ENCODE data around the gene SURF2. TPM values are rescaled to one million over a fixed set of nuclear protein-coding genes. Genes with fewer than 3 reads are reported as not detected.

The SURF2 gene
- total and polyA plus RNA-seq, 9 of the 15 experiments (the other 6 are each of a cell fraction or from before 2014, with no cell fraction given) = 5.5 to 82.5 (median 21.3) TPM

DNA sequence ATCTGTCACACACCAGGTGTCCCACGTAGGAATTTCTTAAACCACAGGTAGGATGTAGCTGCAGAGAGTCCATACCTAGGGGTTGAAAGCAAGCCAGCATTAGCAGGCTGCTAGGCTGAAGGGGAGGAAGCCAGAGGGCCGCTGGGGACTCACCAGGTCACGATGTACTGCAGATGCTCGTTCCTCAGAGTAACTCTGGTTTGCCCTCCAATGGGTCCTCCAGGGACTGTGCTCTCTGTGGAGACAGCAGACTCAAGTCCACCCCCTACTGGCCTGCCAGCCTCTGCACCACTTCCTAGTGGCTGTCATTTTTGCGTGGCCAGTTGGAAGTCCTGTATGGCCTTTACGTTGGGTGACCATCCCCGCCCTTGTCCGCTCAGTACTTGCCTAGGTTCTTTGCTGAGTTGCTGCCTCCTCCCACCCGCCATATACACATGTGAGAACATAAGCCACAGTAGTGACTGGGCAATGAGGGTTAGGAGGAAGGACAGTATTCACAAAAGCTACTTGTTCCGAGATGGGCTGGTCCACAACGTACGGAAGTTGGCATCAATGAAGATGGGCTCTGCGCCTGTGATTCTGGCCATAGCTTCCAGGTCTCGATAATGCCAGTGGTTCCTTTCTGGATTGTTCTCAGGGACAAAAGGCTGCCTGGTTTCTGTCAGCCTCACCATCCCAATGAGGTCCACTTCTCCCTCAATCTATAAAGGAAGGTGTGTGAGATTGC is 4.3 kb upstream of the SURF2 start (continued):
- TF ChIP-seq SPI1 (IDR thresholded peaks at IDR 0.05; ENCODE audit: borderline replicate concordance, low read depth, low read length) = peak; percentile 16; the same call in 1 of the 2 replicates
- no peak for TF ChIP-seq ETV5 (CRISPR knock-in tag; IDR thresholded peaks at IDR 0.05; ENCODE audit: low read depth)
- TF ChIP-seq, protein P1, sequence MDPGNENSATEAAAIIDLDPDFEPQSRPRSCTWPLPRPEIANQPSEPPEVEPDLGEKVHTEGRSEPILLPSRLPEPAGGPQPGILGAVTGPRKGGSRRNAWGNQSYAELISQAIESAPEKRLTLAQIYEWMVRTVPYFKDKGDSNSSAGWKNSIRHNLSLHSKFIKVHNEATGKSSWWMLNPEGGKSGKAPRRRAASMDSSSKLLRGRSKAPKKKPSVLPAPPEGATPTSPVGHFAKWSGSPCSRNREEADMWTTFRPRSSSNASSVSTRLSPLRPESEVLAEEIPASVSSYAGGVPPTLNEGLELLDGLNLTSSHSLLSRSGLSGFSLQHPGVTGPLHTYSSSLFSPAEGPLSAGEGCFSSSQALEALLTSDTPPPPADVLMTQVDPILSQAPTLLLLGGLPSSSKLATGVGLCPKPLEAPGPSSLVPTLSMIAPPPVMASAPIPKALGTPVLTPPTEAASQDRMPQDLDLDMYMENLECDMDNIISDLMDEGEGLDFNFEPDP (CRISPR knock-in tag; IDR thresholded peaks at IDR 0.05) = 0 out of 2 replicates have a peak, but pooled peaks have one; percentile 48
- TF ChIP-seq YY1 (IDR thresholded peaks at IDR 0.05; ENCODE audit: borderline replicate concordance in 1 of 3, control insufficient read depth in 1 of 3, extremely low read depth in 1 of 3, insufficient read depth in 3 of 3, insufficient read length in 1 of 3, insufficient replicate concordance in 2 of 3, low read depth in 1 of 3, low read length in 2 of 3) = peak in 2 of 3 experiments; percentile 20 to 67
- no peak for TF ChIP-seq CCNT2 (IDR thresholded peaks at IDR 0.05; ENCODE audit: borderline replicate concordance, extremely low read depth, insufficient read length, low read depth, low read length)
- no peak for TF ChIP-seq RBBP5 (IDR thresholded peaks at IDR 0.05; ENCODE audit: borderline replicate concordance, insufficient read depth, low read length, poor library complexity, severe bottlenecking)
- no peak for TF ChIP-seq HDAC6 (IDR thresholded peaks at IDR 0.05; ENCODE audit: low read depth, low read length)
- no peak for TF ChIP-seq TCF7L2 (IDR thresholded peaks at IDR 0.05; ENCODE audit: low read depth, low read length)
- TF ChIP-seq CBX3 (IDR thresholded peaks at IDR 0.05; ENCODE audit: borderline replicate concordance in 1 of 2, low read length in 2 of 2) = peak in 1 of 2 experiments; percentile 98; a peak in 2 of 3 replicates
- TF ChIP-seq, protein P2, sequence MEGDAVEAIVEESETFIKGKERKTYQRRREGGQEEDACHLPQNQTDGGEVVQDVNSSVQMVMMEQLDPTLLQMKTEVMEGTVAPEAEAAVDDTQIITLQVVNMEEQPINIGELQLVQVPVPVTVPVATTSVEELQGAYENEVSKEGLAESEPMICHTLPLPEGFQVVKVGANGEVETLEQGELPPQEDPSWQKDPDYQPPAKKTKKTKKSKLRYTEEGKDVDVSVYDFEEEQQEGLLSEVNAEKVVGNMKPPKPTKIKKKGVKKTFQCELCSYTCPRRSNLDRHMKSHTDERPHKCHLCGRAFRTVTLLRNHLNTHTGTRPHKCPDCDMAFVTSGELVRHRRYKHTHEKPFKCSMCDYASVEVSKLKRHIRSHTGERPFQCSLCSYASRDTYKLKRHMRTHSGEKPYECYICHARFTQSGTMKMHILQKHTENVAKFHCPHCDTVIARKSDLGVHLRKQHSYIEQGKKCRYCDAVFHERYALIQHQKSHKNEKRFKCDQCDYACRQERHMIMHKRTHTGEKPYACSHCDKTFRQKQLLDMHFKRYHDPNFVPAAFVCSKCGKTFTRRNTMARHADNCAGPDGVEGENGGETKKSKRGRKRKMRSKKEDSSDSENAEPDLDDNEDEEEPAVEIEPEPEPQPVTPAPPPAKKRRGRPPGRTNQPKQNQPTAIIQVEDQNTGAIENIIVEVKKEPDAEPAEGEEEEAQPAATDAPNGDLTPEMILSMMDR (IDR thresholded peaks at IDR 0.05 in 2 of 3, conservative IDR thresholded peaks at IDR 0.05 in 1 of 3; ENCODE audit: insufficient read depth in 2 of 3, low read depth in 1 of 3, low read length in 3 of 3) = peak; percentile 87 to 96 (median 94)
- no peak for TF ChIP-seq PHF21A (IDR thresholded peaks at IDR 0.05; ENCODE audit: borderline replicate concordance, low read depth)
- no peak for TF ChIP-seq ETV1 (tag; conservative IDR thresholded peaks at IDR 0.05; ENCODE audit: low read depth)
